ENCODE data around the gene TYK2. TPM values are rescaled to one million over a fixed set of nuclear protein-coding genes. Genes with fewer than 3 reads are reported as not detected.

Gene TYK2
- total and polyA plus RNA-seq, 9 of the 15 experiments (the other 6 are each of a cell fraction or from before 2014, with no cell fraction given), result 15.0 to 182 (median 85.9) TPM

DNA sequence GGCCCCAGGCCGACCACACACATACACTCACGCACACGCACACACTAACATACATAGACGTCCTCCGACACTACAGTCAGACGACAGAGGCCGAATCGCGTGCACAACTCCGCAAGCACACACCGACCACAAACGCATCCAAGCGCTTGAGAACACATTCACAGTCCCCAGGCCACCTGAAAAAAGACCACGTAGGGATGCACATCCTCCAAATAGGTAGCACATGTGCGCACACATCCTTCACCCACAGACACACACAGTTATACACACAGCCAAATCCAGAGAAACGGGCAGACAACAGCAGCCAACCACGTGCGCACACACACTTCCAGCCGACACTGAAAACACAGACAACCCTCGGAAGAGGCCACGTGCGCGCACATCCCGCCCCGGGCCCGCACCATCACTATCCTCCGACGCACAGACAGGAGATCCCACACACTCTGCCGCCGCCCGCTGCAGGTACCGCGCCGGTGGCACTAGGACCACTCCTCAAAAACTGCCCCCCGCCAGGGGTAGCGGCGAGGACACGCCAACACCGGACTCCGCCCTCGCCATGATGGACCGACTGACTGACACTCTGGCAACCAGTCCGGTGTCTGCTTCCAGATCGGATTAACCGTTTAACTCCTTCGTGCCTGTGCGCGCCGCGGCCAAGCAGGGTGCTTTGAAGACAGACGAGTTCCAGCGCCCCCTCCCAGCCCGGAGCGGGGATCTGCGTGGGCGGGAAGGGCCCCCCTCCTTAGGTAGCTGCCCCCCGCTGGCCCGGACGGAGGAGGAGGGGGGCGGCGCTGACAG lies 39.5 kb upstream of the TYK2 start (continued):
- TF ChIP-seq, protein P1, sequence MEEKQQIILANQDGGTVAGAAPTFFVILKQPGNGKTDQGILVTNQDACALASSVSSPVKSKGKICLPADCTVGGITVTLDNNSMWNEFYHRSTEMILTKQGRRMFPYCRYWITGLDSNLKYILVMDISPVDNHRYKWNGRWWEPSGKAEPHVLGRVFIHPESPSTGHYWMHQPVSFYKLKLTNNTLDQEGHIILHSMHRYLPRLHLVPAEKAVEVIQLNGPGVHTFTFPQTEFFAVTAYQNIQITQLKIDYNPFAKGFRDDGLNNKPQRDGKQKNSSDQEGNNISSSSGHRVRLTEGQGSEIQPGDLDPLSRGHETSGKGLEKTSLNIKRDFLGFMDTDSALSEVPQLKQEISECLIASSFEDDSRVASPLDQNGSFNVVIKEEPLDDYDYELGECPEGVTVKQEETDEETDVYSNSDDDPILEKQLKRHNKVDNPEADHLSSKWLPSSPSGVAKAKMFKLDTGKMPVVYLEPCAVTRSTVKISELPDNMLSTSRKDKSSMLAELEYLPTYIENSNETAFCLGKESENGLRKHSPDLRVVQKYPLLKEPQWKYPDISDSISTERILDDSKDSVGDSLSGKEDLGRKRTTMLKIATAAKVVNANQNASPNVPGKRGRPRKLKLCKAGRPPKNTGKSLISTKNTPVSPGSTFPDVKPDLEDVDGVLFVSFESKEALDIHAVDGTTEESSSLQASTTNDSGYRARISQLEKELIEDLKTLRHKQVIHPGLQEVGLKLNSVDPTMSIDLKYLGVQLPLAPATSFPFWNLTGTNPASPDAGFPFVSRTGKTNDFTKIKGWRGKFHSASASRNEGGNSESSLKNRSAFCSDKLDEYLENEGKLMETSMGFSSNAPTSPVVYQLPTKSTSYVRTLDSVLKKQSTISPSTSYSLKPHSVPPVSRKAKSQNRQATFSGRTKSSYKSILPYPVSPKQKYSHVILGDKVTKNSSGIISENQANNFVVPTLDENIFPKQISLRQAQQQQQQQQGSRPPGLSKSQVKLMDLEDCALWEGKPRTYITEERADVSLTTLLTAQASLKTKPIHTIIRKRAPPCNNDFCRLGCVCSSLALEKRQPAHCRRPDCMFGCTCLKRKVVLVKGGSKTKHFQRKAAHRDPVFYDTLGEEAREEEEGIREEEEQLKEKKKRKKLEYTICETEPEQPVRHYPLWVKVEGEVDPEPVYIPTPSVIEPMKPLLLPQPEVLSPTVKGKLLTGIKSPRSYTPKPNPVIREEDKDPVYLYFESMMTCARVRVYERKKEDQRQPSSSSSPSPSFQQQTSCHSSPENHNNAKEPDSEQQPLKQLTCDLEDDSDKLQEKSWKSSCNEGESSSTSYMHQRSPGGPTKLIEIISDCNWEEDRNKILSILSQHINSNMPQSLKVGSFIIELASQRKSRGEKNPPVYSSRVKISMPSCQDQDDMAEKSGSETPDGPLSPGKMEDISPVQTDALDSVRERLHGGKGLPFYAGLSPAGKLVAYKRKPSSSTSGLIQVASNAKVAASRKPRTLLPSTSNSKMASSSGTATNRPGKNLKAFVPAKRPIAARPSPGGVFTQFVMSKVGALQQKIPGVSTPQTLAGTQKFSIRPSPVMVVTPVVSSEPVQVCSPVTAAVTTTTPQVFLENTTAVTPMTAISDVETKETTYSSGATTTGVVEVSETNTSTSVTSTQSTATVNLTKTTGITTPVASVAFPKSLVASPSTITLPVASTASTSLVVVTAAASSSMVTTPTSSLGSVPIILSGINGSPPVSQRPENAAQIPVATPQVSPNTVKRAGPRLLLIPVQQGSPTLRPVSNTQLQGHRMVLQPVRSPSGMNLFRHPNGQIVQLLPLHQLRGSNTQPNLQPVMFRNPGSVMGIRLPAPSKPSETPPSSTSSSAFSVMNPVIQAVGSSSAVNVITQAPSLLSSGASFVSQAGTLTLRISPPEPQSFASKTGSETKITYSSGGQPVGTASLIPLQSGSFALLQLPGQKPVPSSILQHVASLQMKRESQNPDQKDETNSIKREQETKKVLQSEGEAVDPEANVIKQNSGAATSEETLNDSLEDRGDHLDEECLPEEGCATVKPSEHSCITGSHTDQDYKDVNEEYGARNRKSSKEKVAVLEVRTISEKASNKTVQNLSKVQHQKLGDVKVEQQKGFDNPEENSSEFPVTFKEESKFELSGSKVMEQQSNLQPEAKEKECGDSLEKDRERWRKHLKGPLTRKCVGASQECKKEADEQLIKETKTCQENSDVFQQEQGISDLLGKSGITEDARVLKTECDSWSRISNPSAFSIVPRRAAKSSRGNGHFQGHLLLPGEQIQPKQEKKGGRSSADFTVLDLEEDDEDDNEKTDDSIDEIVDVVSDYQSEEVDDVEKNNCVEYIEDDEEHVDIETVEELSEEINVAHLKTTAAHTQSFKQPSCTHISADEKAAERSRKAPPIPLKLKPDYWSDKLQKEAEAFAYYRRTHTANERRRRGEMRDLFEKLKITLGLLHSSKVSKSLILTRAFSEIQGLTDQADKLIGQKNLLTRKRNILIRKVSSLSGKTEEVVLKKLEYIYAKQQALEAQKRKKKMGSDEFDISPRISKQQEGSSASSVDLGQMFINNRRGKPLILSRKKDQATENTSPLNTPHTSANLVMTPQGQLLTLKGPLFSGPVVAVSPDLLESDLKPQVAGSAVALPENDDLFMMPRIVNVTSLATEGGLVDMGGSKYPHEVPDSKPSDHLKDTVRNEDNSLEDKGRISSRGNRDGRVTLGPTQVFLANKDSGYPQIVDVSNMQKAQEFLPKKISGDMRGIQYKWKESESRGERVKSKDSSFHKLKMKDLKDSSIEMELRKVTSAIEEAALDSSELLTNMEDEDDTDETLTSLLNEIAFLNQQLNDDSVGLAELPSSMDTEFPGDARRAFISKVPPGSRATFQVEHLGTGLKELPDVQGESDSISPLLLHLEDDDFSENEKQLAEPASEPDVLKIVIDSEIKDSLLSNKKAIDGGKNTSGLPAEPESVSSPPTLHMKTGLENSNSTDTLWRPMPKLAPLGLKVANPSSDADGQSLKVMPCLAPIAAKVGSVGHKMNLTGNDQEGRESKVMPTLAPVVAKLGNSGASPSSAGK (IDR thresholded peaks at IDR 0.05), result peak; percentile 97
- peak in 2 of 3 experiments; percentile 49 to 75 for TF ChIP-seq YY1 (IDR thresholded peaks at IDR 0.05; ENCODE audit: borderline replicate concordance in 1 of 3, control insufficient read depth in 1 of 3, extremely low read depth in 1 of 3, insufficient read depth in 3 of 3, insufficient read length in 1 of 3, insufficient replicate concordance in 2 of 3, low read depth in 1 of 3, low read length in 2 of 3)
- peak; percentile 56; the same call in 1 of the 2 replicates for TF ChIP-seq KAT7 (CRISPR knock-in tag; IDR thresholded peaks at IDR 0.05; ENCODE audit: borderline replicate concordance)
- TF ChIP-seq DACH1 (IDR thresholded peaks at IDR 0.05; ENCODE audit: partially characterized antibody), result peak; percentile 55
- TF ChIP-seq, protein P2, sequence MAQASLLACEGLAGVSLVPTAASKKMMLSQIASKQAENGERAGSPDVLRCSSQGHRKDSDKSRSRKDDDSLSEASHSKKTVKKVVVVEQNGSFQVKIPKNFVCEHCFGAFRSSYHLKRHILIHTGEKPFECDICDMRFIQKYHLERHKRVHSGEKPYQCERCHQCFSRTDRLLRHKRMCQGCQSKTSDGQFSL (CRISPR knock-in tag; IDR thresholded peaks at IDR 0.05), result 0 out of 2 replicates have a peak, but pooled peaks have one; percentile 16
- TF ChIP-seq, protein P2 (tag; IDR thresholded peaks at IDR 0.05), result no peak
- peak; percentile 23; the same call in 1 of the 2 replicates for TF ChIP-seq CREB1 (IDR thresholded peaks at IDR 0.05)
- TF ChIP-seq CREB1 (CRISPR knock-in tag; IDR thresholded peaks at IDR 0.05), result no peak; the same call in 1 of the 2 replicates
- TF ChIP-seq HLTF (IDR thresholded peaks at IDR 0.05), result peak; percentile 91
- TF ChIP-seq POLR2G (IDR thresholded peaks at IDR 0.05; ENCODE audit: low read depth, low read length), result peak; percentile 77
- TF ChIP-seq ZFP30 (CRISPR knock-in tag; IDR thresholded peaks at IDR 0.05; ENCODE audit: borderline replicate concordance), result no peak
- TF ChIP-seq, protein P3, sequence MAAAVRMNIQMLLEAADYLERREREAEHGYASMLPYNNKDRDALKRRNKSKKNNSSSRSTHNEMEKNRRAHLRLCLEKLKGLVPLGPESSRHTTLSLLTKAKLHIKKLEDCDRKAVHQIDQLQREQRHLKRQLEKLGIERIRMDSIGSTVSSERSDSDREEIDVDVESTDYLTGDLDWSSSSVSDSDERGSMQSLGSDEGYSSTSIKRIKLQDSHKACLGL (CRISPR knock-in tag; IDR thresholded peaks at IDR 0.05; ENCODE audit: borderline replicate concordance, poor library complexity, severe bottlenecking), result peak; percentile 78
- TF ChIP-seq ARNT (IDR thresholded peaks at IDR 0.05), result peak; percentile 81 to 82; a peak in 2 of 4 replicates

Measured in K562 (cell line).